HL-60/S4 treated with retinoic acid at 250 ng/mL for 4 days and 3 days (cell line): ENCODE measurements around the gene SEC63.
"Not testable (repeated sequence)": the region's sequence is repeated elsewhere in the genome, so short reads cannot be mapped to it uniquely, and the experiment has no call there.

ENCODE experiments used
- in situ Hi-C: fragments of 300-500 bp; cut with MboI; formaldehyde crosslinking; loops from 2 replicates; pipeline ENCODE4 v1.7.0; 2022; ENCODE audit warnings: low sequenced_read_pairs

The SEC63 gene

GRCh38 chr6:107957909-107958688 is at the start of gene SEC63:
Gene SEC63 (minus strand): TSS chr6:107958208. CDS start chr6:107958009, 199 bp downstream.
- in situ Hi-C loops, result no loop called here

- in situ Hi-C loops, result no loop called here
Measured at GRCh38 chr6:108005961-108006360, 48.0 kb upstream of the SEC63 start.

GRCh38 chr6:108004861-108005260 is 46.9 kb upstream of the SEC63 start:
- in situ Hi-C loops, result no loop called here

- in situ Hi-C loops, result no loop called here
Measured at GRCh38 chr6:108002365-108003221, 44.6 kb upstream of the SEC63 start.

- in situ Hi-C loops, result no loop called here
Measured at GRCh38 chr6:108001696-108002231, 43.8 kb upstream of the SEC63 start.

- in situ Hi-C loops, result not testable (repeated sequence)
Measured at GRCh38 chr6:108000259-108000658, 42.3 kb upstream of the SEC63 start.

- in situ Hi-C loops, result no loop called here
Measured at GRCh38 chr6:107999341-107999740, 41.3 kb upstream of the SEC63 start.

GRCh38 chr6:107991772-107992550 is 34.0 kb upstream of the SEC63 start:
- in situ Hi-C loops, result no loop called here

GRCh38 chr6:107991061-107991460 is 33.1 kb upstream of the SEC63 start:
- in situ Hi-C loops, result no loop called here

GRCh38 chr6:107990587-107990986 is 32.6 kb upstream of the SEC63 start:
- in situ Hi-C loops, result not testable (repeated sequence)

- in situ Hi-C loops, result no loop called here
Measured at GRCh38 chr6:107989166-107990094, 31.4 kb upstream of the SEC63 start.

GRCh38 chr6:107988570-107988969 is 30.6 kb upstream of the SEC63 start:
- in situ Hi-C loops, result no loop called here

- in situ Hi-C loops, result no loop called here
Measured at GRCh38 chr6:107987805-107988204, 29.8 kb upstream of the SEC63 start.

- in situ Hi-C loops, result no loop called here
Measured at GRCh38 chr6:107985701-107986100, 27.7 kb upstream of the SEC63 start.

- in situ Hi-C loops, result no loop called here
Measured at GRCh38 chr6:107983811-107984210, 25.8 kb upstream of the SEC63 start.

GRCh38 chr6:107982486-107982885 is 24.5 kb upstream of the SEC63 start:
- in situ Hi-C loops, result no loop called here

- in situ Hi-C loops, result no loop called here
Measured at GRCh38 chr6:107981695-107982094, 23.7 kb upstream of the SEC63 start.

- in situ Hi-C loops, result no loop called here
Measured at GRCh38 chr6:107977283-107977682, 19.3 kb upstream of the SEC63 start.

GRCh38 chr6:107976155-107976783 is 18.3 kb upstream of the SEC63 start:
- in situ Hi-C loops, result no loop called here
